IPS DF 4.7 (cell line): ENCODE results near the gene CD99.
"Not testable (repeated sequence)": the region's sequence is repeated elsewhere in the genome, so short reads cannot be mapped to it uniquely, and the experiment has no call there.

ENCODE experiments used
- DNase-seq: peaks from one replicate; pipeline ENCODE4 v3.0.0-alpha.2; 2013; ENCODE audit warnings: low spot score; ENCODE audit errors: extremely low read depth

Gene CD99

DNA sequence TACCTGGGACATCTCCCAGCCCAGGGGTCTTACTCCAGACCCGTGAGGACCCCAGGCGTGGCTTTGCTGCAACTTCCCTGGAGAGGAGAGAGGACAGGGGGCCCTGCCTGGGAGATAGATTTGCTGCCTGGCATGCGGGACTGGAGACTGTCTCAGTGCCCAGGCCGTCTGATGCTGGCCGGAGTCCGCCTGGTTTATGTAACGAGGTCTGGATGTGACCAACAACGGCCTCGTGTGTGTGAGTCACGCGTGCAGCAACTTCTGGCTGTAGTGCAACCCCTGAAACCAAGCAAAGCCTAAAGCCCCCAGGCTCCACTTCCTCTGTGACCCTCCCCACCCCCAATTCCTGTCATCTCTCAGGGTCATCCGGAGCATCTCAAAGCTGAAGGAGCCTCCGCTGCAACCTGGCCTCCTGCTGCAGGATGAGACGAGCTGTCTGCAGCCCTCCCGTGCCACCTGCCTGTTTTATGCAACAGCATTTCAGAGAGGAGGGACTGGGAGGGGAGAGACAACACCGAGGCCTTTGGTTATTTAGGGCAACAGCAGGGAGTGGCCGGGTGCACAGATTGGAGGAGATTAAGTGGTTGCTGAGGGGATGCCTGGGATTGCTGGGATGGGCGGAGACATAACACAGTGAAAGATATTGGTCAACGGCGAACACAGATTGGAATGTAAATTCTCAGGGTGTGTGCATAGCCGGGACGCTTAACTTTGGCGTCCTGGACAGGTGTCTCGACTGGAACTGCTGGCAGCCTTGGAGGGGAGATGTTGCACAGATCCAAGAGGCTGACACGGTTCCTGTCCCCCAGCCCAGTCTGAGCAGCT, 76.7 kb downstream of the CD99 start:
- no peak for DNase-seq

DNA sequence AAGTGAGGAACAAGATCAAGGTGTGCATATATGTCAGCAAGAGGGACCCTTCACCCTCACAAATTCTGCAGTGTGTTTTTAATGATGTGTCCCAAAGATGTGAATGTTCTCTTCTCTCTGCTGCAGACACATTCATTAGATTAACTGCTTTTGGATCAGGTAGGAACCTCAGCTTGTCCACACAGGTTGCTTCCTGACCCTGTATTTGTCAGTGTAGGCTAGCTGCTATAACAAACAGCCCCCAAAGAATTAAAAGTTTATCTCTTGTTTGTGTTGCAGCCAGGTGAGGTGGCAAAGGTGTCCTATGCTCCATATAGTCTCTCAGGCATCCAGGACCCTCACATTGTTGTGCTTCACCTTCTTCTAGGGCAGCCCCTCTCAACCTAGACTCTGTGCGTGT, 78.5 kb downstream of the CD99 start:
- no peak for DNase-seq

DNA sequence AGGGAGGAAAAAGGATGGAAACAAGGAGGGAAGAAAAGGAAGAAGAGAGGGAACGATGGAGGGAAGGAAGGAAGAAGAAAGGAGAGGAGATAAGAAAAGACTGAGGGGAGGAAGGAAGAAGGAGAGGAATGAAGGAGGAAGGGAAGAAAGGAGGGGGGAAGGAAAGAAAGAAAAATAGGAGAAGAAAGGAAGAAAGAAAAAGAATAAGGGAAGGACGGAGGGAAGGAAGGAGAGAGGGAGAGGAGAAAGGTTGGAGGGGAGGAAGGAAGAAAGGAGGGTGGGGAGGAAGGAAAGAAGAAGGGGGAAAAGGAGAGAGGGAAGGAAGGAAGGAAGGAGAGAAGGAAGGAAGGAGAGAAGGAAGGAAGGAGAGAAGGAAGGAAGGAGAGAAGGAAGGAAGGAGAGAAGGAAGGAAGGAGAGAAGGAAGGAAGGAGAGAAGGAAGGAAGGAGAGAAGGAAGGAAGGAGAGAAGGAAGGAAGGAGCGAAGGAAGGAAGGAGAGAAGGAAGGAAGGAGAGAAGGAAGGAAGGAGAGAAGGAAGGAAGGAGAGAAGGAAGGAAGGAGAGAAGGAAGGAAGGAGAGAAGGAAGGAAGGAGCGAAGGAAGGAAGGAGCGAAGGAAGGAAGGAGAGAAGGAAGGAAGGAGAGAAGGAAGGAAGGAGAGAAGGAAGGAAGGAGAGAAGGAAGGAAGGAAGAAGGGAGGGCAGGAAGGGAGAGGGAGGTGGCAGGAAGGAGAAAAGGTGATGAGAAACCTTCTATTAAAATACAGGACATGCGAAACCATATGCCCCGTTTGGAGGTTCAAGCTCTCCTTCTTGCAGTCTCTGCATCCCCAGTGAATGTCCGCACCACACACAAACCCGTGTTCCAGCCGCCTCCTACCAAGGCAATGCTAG, 82.3 kb downstream of the CD99 start:
- not testable (repeated sequence) for DNase-seq

DNA sequence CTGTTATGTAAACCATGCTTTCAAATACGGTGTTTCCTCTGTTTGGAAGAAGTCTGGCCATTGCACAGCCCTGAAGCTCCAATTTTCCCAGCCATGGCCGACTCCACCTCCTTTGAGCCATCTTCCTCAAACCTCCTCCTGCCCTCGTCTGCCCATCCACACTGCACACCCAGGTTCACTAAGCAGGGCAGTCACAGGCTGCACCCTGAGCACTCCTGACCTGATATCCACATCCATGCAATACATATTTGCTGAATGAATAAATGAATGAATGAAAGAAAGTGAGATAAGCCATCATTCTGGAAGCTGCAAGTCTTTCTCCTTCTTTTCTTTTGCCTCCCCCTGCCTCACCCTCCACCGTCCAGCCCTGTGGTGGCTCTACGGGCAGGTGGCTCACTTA, 83.0 kb downstream of the CD99 start:
- no peak for DNase-seq

DNA sequence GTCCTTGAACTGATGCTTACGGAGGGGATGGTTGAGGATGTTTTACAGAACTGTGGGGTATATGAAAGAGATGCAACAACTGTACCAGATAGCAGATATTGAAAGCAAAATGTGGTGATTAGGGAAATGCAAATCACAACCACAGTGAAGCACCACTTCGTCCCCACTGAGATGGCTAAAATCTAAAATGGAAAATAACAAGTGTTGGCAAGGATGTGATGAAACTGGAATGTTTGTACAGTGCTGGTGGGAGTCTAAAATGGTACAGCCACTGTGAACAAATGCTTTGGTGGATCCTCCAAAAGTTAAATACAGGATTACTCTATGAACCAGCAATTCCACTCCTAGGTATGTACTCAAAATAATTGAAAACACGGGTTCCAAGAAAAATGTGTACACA, 83.7 kb downstream of the CD99 start:
- no peak for DNase-seq

DNA sequence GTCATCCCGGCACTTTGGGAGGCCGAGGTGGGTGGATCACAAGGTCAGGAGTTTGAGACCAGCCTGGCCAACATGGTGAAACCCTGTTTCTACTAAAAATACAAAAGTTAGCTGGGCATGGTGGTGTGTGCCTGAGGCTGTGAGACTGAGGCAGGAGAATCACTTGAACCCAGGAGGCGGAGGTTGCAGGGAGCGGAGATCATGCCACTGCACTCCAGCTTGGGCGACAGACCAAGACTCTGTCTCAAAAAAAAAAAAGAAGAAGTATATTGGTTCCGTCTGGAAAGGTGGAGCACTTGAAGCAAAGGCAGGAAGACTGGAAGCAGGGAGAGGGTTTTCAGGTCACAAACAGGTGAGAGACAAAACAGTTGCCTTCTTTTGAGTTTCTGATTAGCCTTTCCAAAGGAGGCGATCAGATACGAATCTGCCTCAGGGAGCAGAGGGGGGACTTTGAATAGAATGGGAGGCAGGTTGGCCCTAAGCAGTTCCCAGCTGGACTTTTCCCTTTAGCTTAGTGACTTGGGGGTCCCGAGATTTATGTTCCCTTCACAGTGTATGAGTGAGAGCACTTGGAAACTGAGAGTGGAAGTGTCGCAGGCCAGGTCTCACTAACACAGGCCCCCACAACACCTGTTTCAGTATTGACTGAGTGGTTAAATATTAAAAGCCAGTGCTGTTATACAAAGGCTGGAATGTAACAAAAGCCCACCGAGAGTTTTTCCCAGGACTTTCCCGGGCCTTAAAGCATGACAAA, 89.6 kb downstream of the CD99 start:
- DNase-seq, result not testable (repeated sequence)

DNA sequence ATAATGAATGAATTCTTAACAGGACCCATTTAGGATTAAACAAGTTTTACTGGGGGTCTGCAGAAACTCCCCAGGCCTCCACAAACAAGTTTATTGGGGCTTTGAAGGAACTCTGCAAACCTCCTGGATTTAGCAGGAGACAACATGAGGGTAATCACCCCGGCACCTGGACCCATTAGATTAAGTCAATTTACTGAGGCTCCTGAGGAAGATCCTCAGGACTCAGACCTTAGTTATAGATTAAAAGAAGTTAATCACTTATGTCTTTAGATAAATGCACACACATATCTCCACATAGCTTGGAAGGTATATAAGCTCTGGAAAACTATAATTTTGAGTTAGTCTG, 90.1 kb downstream of the CD99 start:
- DNase-seq, result no peak

DNA sequence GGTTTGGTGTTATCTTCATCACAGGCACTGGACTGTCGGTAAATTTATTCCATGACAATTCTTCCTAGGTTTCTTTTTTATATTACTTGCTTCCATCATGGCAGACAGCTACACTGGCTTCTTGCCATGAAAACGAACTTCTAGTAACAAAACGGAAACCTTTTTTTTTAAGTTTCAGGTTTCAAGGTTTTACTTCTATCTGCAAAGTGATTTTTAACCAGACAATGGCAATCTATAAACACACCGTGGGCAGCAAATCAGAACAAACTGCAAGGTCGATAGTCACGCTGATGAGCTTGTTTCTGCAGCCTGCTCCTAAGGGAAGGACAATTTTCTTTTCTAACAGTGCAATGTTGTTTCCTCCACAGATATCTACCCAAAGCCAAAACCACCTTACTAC, 90.6 kb downstream of the CD99 start:
- no peak for DNase-seq

DNA sequence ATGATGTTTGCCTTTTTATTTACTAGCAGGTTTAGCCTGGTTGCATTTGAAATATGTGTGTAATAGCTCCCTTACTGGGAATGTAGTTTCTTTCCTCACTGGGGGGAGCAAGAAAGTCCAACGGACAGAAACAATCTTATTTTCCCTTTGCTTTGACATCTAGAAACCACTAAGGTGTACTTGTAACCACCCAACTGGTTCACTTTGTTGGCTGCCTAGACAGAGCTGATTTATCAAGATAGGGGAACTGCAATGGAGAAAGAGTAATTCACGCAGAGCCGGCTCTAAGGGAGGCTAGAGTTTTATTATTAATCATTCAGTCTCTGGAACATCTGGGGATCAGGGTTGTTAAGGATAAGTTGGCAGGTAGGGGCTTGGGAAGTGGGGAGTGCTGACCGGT, 91.1 kb downstream of the CD99 start:
- DNase-seq, result no peak

DNA sequence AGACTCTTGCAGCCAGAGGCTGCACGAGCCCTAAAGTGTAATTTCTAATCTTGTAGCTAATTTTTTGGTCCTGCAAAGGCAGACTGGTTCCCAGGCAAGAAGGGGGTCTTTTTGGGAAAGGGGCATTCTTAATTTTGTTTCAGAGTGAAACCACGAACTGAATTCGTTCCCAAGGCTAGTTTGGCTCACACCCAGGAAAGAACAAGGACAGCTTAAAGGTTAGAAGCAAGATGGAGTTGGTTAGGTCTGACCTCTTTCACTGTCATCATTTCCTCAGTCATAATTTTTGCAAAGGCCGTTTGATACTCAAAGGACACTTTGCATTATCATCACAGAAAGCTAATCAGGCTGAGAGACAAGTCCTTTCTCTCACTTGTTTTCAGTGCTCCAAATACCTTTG, 91.7 kb downstream of the CD99 start:
- no peak for DNase-seq

DNA sequence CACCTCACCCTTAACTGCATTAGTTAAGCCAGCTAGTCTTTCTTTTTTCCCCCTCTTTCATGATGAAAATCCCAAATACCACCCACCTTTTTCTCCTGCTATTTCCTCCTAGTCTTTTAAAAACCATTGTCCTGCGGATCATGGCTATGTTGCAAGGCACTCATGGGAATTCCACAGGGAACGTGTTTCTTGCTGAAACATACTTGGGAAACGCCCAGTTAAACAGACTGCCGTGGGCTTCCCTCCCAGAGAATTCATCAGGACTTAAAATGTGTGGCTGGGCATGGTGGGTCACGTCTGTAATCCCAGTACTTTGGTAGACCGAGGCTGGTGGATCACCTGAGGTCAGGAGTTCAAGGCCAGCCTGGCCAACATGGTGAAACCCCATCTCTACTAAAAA, 92.9 kb downstream of the CD99 start:
- no peak for DNase-seq

DNA sequence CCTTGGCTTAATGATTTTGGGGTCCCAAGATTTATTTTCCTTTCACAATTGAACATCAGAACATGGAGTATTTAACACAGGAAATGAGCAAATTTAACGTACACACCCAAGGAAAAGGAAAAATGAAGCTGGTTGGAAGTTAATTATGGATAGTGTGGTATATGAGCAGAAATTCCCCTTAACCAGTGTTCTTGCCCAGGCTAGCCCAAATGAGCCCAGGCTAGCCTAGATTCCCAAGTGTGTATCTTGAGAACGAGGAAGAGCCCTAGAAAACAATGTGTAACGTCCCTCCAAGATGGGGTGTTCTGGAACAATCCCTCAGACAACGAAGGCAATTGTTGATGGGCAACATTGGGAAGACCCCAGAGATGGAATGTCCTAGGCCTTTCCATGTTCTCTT, 94.4 kb downstream of the CD99 start:
- no peak for DNase-seq

DNA sequence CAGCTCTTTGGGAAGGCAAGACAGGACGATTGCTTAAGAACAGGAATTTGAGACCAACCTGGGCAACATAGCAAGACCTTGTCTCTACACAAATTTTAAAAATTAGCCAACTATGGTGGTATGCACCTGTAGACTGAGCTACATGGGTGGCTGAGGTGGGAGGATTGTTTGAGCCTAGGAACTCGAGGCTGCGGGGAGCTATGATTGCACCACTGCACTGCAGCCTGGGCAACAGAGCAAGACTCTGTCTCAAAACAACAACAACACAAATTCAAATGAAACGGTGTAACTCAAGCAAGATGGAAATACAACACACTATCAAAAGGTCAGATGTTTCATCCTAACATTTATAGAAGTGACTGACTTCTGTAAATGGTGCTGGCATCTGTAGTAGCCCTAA, 97.9 kb downstream of the CD99 start:
- DNase-seq, result no peak

DNA sequence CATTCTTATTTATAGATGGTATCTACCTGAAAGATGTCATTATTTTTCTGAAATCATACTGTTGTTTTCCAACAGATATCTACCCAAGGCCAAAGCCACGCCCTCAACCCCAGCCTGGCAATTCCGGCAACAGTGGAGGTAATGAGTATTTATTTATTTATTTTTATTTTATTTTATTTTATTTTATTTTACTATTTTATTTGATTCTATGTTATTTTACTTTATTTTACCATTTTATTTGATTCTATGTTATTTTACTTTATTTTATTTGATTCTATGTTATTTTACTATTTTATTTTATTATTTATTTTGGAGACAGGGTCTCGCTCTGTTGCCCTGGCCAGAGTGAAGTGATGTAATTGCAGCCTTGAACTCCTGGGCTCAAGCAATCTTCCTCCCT, 98.5 kb downstream of the CD99 start:
- no peak for DNase-seq
